GM03348 (cell line): ENCODE measurements around the gene MRPL40.
"Not testable (repeated sequence)": the region's sequence is repeated elsewhere in the genome, so short reads cannot be mapped to it uniquely, and the experiment has no call there.

ENCODE experiments used
- DNase-seq: peaks from one replicate; pipeline ENCODE4 v3.0.0; 2012; ENCODE audit warnings: low spot score

Gene MRPL40

DNA sequence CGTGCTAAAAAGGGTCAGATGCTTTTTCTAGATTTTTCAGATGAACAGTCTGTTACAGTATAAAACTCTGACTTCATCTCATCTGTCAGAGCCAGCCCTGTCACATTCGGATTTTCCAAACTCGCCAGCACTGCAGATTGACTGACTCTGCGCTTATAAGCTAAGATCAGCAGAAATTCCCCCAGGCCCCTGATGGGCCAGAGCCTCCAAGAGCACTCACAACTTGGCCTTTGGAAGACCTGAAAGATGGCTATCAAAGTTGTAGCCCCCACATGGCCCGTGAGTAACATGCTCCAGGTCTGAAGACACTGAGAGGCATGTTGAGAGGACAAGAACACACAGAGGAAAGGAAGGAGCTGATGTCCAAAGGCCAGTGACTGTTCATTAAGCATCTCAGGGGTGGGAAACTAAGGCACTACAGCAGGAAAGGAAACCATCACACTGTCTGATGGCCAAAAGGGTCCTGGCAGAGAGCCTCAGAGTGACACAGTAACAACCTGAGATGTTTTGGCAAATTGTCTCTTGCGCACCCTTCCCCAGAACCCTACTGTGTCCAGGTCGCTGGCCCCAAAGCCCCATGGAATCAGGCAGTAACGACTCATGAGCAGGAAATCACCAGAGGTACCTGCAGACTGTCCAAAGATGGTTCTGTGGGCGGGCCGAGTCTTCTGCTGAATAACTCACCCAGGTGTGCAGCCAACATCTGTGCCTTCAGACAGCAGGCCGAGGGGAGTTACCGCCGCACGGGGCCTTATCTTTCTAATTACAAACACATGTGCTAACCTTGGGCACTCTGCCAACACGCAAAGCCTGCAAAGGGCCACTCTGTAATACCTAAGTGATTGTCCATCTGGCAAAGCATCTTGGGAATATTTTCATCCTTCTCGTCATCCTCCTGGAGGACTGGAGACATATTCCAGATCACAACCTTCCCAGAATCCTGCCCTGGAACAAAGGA, 24.4 kb upstream of the MRPL40 start:
- DNase-seq: no peak

DNA sequence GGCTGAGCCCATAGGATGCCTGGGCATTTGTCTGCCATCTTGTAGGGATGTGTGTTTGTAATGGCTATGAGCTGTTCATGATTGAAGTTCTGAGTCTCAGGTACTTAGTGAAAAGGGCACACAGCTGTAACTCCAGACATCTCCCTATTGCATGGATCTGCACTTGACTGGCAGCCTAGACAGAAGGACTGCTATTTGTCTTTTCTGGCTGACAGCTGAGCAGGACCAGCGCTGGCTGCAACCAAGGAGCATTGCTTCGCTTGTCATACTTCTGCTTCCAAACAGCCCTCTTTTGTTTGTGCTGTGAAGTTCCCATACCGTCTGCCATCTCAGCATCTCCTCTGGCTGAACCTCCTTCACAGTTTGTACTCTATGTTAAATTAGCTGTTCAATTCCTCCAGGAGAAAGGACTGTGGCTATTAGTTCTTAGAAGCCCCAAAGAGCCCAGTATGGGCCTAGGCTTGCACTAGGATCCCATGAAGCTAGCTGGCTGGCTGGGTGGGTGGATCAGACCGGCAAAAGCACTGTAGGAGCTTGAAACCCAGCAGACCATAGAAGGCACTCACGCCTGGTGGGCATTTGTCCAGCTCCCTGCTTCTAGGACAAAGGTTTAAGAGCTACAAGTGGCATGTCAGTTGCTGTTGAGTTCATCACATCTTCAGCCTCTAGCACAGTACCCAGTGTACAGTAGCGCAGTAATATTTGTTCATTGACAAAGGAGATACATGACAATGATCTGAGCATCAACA, 21.2 kb upstream of the MRPL40 start:
- no peak for DNase-seq

DNA sequence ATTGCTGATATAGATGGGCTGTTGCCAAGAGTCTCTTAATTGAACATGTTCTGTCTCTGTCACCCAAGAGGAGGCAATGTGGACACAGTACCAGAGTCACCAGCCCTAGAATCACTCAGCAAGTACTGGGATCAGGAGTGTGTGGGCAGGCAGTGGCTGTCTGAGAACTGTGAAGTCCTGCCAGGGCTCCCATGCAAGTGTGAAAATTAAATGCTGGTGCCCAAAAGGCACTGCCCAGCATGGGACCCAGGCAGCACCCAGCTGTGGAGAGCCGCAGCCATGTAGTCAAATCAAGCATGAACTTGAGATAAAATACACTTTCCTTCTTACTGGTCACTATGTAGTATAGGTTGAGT, 20.7 kb upstream of the MRPL40 start:
- no peak for DNase-seq

DNA sequence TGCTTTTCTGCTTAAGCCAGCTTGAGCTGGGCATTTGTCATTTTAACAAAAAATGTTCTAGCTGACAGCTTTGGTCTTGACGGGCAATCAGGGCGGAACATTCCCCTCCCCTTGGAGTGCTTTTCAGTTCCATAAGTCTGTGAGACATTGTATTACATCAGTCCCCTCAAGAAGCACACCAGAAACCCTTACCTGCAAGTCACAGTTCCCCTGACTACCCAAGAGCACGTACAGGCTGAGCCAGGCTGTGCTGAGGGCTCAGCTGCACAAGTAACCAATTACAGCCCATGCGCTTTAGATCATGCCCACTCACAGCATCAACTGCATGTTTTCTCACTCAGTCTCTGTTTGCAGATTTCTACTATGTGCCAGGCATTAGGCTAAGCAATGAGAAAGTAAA, 19.9 kb upstream of the MRPL40 start:
- no peak for DNase-seq

DNA sequence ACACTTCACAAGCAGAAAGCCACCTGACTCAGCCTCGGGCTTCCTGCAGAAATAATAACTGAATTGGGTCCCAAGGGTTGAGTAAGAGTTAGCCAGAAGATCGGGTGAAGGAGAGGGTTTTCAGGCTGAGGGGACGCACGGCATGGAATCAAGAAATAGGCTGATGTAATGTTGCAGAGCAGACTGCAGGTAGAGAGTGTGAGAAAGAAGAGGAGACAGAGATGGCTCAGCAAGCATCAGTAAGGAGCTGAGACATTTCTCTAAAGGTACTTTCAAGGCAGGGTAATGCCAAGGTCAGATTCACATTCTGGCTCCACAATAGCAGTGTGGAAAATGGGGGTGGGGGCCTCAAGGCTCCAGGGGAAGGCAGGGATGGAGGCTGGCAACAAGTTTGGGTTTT, 19.4 kb upstream of the MRPL40 start:
- DNase-seq: no peak

DNA sequence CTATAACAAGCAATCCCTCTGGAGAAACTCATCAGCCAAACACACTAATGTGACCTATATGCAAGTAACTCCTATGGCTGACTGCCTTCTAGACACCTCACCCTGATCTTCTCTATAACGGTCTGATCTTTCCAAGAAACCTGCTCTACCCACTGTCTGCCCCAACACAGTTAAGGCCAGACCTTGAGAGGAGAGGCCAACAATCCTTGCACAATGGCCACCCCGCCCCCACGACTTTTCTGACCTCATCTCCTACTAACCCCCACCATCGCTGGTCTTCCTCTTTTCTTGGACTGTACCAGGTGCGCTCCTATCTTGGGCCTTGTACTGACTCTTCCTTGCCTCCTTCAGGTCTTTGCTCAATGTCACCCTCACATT, 13.3 kb upstream of the MRPL40 start:
- DNase-seq: no peak

DNA sequence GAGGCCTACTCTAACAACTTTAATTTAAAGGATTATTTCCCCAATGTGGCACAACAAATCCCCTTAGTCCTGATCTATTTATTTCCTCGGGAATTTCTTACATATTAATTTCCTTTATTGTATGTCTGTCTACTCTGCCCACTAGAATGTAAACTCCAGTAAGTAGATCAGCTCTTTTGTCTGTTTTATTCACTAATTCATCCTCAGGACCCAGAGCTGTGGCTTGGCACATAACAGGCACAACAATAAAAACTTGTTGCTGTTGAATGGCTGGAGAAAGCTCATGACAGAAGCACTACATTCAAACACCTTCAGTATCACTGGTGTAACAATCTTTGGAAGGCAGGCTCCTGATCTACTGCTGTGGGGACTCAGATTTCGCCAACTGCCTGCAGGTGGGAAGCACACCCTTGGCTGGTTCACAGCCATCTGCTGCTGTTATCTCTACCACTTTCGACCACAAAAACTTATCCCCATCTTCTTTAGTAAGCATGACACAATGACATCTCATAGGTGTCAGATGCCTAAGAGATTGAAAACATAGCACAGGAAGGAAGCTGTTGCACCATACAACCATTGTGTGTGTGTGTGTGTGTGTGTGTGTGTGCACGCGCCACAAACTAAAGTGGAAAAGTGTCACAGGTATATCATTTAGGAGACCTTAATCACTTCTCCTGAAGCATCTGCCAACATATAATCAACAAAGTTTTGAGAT, 12.7 kb upstream of the MRPL40 start:
- no peak for DNase-seq

DNA sequence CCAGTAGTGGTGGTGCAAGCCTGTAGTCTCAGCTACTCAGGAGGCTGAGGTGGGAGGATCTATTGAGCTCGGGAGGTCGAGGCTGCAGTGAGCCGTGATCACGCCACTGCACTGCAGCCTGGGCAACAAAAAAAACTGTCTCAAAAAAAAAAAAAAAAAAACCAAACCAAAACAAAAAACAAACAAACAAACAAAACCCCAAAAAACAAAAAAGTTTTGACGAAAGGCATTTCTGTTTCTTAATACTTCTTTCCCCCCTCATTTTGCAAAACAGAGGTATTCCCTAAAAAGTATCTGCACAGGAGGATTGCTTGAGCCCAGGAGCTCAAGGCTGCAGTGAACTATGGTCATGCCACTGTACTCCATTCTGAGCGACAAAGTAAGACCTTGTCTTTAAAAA, 12.0 kb upstream of the MRPL40 start:
- DNase-seq: no peak

DNA sequence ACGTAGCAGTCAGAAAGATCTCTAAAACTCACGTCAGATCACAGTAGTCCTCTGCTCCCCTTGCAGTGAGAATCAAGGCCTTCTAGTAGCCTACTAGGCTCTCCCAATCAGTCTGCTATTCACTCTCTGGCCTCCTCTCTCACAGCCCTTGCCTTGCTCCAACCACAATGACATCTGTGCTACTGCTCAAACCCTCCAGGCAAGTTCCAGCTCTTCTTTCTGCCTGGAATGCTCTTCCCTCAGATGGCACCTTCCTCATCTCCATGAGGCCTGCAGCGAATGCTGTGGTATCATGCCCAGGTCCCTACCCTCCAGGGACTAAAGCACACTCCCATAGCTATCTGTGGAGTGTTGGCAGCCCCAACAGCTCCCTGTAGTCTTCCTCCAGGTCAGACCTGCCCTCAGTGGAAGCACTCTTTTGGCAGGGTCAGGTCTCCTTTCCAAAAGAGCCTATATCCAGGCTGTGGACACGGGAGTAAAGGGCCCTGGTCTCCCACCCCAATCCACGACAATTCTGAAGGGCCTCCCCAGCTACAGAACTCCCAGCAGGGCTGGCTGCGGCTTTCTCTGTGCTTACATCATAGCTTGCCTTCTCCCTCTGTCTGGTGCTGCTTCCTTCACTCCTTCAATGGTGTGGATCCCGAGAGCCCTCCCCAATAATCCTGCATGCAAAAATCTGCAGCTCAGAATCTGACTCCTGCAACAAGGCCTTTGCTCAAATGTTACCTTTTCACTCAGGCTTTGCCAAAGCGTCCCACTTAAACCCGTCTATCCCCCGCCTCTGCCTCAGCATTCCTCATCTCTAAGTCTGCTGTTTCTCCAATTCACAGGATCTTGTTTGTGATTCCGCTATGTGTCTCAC, 9.7 kb upstream of the MRPL40 start:
- DNase-seq: no peak

DNA sequence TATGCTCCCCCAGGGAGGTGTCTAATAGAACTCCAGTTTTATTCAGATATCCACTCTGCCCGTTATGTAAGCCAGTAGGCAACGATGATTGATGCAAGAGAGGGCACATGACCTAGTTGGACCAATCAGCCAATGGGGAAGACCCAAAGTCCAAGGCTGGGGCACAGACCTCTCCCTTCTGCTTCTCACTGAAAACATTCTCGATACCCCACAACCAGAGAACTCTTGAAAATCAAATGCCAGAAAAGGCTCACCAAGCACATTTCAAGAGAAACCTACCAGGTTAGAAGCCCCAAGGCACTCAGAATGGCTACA, 8.2 kb upstream of the MRPL40 start:
- no peak for DNase-seq

DNA sequence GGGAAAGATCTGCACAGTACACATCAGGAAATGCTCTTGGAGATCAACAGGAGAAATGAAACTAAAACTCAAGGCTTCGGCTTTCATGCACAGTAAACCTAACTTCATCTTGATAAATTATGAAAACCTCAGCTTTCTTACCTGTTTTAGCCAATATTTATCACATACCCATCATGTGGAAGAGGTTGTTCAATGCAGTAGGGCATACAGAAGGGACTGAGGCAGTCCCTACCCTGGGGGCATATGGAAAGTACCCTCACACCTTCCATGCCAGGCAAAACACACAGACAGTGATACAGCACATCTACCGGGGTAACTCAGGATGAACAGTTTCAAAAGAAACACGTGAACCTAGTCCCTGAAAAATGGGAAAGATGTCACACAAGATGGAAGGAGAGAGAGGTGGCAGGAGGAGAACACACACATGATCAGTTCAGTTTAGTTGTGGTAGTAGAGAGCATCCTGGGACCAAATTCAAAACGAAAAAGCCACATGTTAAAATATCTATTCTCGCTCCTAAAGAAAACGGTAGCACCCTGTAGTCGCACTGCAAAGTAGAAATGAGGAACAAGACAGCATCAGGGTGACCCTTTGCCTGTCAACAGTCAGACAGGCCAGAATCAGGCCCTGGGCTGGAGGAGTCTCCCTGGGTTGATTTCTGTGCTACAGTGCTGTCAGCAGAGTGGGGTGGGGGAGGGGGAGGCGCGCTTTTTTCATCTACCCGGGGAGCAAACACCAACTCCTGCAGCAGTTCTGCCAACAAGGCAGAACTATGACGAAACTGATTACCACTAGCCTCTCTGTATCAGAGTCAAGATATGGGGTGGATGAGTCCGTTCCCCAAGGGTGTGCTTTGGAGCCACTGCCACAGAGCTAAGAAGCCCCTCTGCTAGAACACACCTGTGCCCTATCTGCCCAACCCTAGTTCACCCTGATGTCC, 2.1 kb upstream of the MRPL40 start:
- peak; percentile 60 for DNase-seq

DNA sequence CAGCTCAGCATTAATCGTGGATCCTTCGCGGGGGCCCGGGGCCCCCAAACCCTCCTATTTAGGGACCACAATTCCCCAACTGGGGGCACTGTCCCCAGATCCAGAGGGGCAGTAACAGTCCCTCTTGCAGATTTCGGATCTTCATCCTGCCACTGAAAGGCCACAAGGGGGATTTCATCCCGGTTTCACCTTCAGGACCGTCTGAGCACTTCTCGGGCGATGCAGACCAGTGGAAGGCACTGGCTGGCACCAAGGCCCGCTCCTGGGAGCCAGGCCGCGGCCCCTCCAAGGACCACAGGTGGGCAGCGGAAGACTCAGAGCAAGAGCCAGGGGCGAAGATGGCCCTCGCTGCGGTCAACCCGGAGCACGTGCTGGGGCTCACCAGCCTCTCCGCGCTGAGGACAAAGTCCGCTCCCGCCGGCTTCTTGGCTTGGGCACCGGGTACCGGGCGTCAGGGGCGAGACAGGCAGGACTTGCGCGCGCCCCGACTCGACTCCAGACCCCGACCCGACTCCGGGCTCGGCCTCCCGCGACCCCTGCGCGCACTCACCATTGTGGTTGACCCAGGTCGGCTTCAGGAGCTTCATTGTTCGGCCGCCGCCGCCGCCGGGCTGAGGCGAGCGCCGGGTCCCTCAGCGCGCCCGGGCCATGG, 1.3 kb upstream of the MRPL40 start:
- peak; percentile 33 for DNase-seq

DNA sequence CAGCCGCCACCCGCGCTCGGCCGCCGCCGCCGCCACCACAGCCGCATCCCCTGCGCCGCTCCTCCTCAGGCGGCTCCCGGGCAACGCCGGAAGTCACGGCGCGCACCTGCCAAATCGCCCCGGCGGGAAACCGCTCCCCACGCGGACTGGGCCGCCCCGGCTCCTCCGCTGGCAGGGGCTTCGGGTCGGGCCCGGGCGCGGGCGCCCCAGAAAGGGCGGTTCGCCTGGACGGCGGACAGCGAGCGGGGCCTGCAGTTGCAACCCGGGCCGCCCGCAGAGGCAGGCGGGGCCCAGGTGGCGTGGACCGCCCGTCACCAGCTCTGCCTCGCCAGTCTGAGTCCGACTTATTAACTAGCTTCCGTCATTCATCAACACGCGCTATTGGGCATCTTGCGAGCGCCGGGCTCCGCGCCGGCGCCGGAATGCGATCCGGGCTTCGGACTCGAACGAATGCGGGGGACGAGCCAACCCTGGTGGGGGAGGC, 654 bp upstream of the MRPL40 start, which contains the start of gene HIRA:
Gene HIRA (minus strand): TSS at position 85 of the 484 bp plus-strand sequence. CDS start 257 bp downstream, outside the sequence.
- DNase-seq: peak; percentile 89

DNA sequence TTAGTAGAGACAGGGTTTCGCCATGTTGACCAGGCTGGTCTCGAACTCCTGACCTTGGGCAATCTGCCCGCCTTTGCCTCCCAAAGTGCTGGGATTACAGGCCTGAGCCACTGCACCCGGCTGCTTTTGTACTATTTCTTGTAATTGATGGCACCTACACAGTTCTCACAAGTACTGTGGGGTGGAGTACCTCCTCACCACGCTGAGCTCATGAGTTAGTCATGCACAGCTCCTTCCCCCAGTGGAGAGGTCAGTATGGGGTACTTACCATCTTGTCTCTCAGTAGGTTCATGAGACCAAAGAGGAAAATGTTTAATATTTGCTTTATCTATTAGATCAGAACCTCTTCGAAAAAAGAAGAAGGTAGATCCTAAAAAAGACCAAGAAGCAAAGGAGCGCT, 2.1 kb downstream of the MRPL40 start:
- DNase-seq: no peak

DNA sequence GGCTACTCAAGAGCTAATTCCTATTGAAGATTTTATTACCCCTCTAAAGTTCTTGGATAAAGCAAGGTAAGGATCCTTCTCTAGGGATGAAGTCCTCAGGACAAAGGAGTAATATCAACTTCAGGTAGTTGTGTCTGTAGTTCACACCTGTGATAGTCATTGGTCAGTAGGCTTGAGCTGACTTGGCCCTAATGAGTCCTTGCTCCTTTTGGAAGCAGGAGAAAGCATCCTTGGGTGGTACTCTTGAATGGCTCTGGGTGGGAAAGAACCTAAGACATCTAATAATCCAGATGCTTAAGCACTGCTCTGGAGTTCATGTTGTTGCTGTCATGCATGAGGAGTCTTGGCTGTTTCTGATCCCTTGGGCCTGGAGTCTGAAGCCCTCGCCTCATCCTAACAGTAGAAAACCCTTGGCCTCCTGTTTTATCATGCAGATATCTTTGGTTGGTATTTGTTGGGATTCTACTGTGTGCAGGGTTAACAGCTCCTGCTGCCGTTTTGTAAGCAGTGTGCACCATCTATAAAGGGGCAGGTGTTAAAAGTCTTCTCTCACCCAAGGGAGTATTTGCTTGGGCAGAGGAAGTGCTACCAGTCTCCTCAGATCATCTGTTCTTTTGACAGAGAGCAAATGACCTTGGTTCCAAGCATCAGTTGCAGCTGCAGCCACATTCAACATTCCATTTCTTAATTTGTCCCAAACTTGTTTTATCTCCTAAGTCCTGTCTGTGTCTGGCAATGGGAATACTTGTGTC, 2.7 kb downstream of the MRPL40 start:
- DNase-seq: no peak

DNA sequence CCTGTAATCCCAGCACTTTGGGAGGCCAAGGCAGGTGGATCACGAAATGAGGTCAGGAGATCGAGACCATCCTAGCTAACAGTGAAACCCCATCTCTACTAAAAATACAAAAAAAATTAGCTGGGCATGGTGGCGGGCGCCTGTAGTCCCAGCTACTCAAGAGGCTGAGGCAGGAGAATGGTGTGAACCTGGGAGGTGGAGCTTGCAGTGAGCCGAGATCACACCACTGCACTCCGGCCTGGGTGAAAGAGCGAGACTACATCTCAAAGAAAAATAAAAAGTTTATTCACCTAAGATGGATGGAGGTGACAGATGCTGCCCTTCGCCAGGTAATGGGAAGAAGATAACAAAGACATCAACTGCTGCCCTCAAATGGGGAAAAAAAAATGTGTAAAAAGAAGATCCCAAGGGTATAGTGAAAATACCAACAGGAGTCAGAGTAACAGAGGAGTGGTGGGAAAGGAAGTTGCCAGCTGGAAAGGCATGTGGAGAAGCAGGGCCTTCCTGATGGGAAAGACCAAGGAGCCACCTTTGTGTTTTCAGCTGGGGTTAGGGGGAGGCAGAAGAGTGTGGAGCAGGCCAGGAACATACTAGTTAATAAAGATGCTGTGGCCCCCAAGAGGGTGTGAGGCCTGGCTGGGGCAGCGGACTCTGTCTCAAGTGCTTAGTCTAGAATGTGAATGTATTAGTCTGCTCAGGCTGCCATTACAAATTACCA, 4.3 kb downstream of the MRPL40 start:
- not testable (repeated sequence) for DNase-seq

DNA sequence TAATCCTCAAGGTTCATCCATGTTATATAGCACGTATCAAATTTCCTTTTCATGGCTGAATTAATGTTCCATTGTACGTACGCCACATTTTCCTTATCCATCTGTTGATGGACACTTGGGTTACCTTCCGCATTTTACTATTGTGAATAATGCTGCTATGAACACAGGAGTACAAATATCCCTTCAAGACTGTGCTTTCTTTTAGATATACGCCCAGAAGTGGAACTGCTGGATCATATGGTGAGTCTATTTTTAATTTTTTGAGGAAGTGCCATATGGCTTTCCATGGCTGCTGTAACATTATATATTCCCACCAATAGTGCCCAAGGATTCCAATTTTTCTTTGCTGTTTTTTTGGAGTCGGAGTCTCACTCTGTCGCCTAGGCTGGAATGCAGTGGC, 6.0 kb downstream of the MRPL40 start:
- no peak for DNase-seq

DNA sequence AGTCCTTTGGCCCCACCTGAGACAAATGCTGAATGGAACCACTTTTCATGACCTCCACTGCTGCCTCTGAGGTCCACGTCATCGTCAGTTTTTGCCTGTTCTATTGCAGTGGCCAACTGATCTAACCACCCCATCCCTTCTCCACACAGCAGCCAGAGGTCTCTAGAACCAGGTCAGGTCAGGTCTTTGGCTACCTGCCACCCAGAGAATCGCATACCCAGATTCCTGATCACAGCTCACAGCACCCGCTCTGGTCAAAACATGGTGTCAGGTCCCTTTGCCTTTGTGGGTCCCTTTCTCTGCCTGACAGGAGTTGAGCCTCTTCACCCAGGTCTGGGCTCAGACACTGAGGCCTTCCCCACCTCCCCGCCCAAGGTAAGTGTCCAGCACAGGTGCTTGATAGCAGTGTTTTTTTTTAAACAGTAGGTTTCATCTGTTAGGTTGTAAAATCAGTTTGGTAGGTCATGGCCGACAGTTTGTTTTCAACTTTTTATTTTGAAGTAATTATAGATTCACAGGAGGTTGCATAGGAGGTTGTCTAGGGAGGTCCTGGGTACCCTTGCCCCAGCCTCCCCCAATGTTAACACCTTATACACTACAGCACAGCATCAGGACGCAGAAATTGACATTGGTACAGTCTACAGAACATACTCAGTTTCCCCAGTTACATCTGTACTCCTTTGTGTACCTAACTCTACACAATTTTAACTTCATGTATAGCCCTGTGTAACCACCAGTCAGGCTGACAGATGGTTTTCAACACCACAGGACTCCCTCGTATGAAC, 8.3 kb downstream of the MRPL40 start:
- no peak for DNase-seq
